WERI-Rb-1 (cell line): ENCODE results near the gene ITIH5.

ENCODE experiments used
- DNase-seq: peaks from one replicate; pipeline ENCODE4 v3.0.0-alpha.2; 2020
- H3K27ac ChIP-seq: fragments of 250-450 bp; sonication (Bioruptor Pico); 2 replicates; pipeline ENCODE4 v1.5.1; 2020; ENCODE audit warnings: mild to moderate bottlenecking, moderate library complexity
- H3K27me3 ChIP-seq: fragments of 250-450 bp; sonication (Bioruptor Pico); 2 replicates; pipeline ENCODE4 v1.5.1; 2021; ENCODE audit warnings: mild to moderate bottlenecking, low read depth, moderate library complexity; ENCODE audit not compliant: insufficient read depth, severe bottlenecking
- H3K36me3 ChIP-seq: fragments of 250-450 bp; sonication (Bioruptor Pico); 2 replicates; pipeline ENCODE4 v1.5.1; 2020; ENCODE audit warnings: mild to moderate bottlenecking, moderate library complexity
- H3K4me3 ChIP-seq: 2 replicates; pipeline ENCODE4 v1.5.1; 2011; ENCODE audit warnings: low read depth, mild to moderate bottlenecking, control low read depth, low read length
- H3K9me3 ChIP-seq: fragments of 250-450 bp; sonication (Bioruptor Pico); 2 replicates; pipeline ENCODE4 v1.5.1; 2021; ENCODE audit warnings: mild to moderate bottlenecking, moderate library complexity; ENCODE audit not compliant: severe bottlenecking
- CTCF ChIP-seq: IDR thresholded peaks from 2 replicates; pipeline ENCODE4 v1.5.1; 2011; ENCODE audit warnings: low read depth, mild to moderate bottlenecking, control low read depth, inconsistent platforms, low read length

ITIH5 gene

GRCh38 chr10:7670157-7670556 lies 3.4 kb upstream of the ITIH5 start:
- Histone ChIP-seq H3K27me3 (peaks cover 13% of the 10 kb centered on the region), H3K4me3 (no peak overlapping the region), H3K27ac (no peak overlapping the region), H3K9me3 (no peaks in the 10 kb centered on the region), H3K36me3 (no peaks in the 10 kb centered on the region)
- TF ChIP-seq CTCF: no peak
- no peak for DNase-seq

GRCh38 chr10:7667262-7668141 lies 736 bp upstream of the ITIH5 start:
- no peak overlapping the region for H3K4me3 ChIP-seq

GRCh38 chr10:7665767-7666166 lies 999 bp downstream of the ITIH5 start:
- Histone ChIP-seq H3K4me3 (no peak overlapping the region), H3K27me3 (peaks cover 19% of the 10 kb centered on the region), H3K36me3 (no peaks in the 10 kb centered on the region), H3K27ac (no peak overlapping the region), H3K9me3 (no peaks in the 10 kb centered on the region)
- no peak for DNase-seq
- no peak for TF ChIP-seq CTCF

More at GRCh38 chr10:7667262-7668141, 736 bp upstream of the ITIH5 start:
- H3K9me3 ChIP-seq: no peaks in the 10 kb centered on the region
- no peak overlapping the region for H3K27ac ChIP-seq
- H3K27me3 ChIP-seq: peaks cover 15% of the 10 kb centered on the region
- H3K36me3 ChIP-seq: no peaks in the 10 kb centered on the region
- no peak for TF ChIP-seq CTCF
- no peak for DNase-seq

- Histone ChIP-seq H3K36me3 (no peaks in the 10 kb centered on the region), H3K9me3 (no peaks in the 10 kb centered on the region), H3K4me3 (no peak overlapping the region), H3K27me3 (peaks cover 19% of the 10 kb centered on the region), H3K27ac (no peak overlapping the region)
- no peak for DNase-seq
- TF ChIP-seq CTCF: no peak
These were observed 2.1 kb downstream of the ITIH5 start for GRCh38 chr10:7664707-7665106.

- Histone ChIP-seq H3K27me3 (peaks cover 19% of the 10 kb centered on the region), H3K36me3 (no peaks in the 10 kb centered on the region), H3K4me3 (no peak overlapping the region), H3K27ac (no peak overlapping the region), H3K9me3 (no peaks in the 10 kb centered on the region)
- DNase-seq: no peak
- TF ChIP-seq CTCF: no peak
These were observed 4.2 kb downstream of the ITIH5 start for GRCh38 chr10:7662522-7662921.
